Sigmoid colon (tissue), 4 donors: ENCODE data around the gene S100A14.

Source experiments
- CTCF ChIP-seq, 4 experiments: fragments of 450-650 bp in 3 of 4; fragments of 200-600 bp in 1 of 4; IDR thresholded peaks; one replicate each; pipeline ENCODE4 v1.5.1; 2016 to 2019; ENCODE audit warnings: antibody characterized with exemption in 4 of 4, mild to moderate bottlenecking in 3 of 4, moderate library complexity in 2 of 4
- EP300 ChIP-seq, 4 donors: sonication (generic); formaldehyde crosslinking; IDR thresholded peaks; one replicate each; pipeline ENCODE4 v1.6.1; 2017; ENCODE audit warnings: antibody characterized with exemption in 4 of 4
- POLR2A ChIP-seq, 2 donors: fragments of 450-650 bp; IDR thresholded peaks; one replicate each; pipeline ENCODE4 v1.6.1; 2016; ENCODE audit warnings: antibody characterized with exemption in 2 of 2, mild to moderate bottlenecking in 2 of 2, moderate library complexity in 2 of 2
- POLR2AphosphoS5 ChIP-seq, 4 donors: sonication (generic); formaldehyde crosslinking; IDR thresholded peaks; one replicate each; pipeline ENCODE4 v1.6.1; 2017; ENCODE audit warnings: antibody characterized with exemption in 4 of 4

GRCh38 chr1:153642161-153642560, 26.0 kb upstream of the S100A14 start:
- TF ChIP-seq CTCF (IDR thresholded peaks at IDR 0.05) (no peak), POLR2AphosphoS5 (IDR thresholded peaks at IDR 0.05) (no peak), POLR2A (IDR thresholded peaks at IDR 0.05) (no peak), EP300 (IDR thresholded peaks at IDR 0.05) (no peak)
